GM18499 (cell line): ENCODE data around the gene UQCRHL.

ENCODE experiments used
- ATAC-seq: cut with Tn5 transposase; IDR thresholded peaks from one replicate; pipeline ENCODE4 v1.9.1; 2021; ENCODE audit warnings: moderate number of reproducible peaks; ENCODE audit not compliant: insufficient read depth, unreplicated experiment

The UQCRHL gene

DNA sequence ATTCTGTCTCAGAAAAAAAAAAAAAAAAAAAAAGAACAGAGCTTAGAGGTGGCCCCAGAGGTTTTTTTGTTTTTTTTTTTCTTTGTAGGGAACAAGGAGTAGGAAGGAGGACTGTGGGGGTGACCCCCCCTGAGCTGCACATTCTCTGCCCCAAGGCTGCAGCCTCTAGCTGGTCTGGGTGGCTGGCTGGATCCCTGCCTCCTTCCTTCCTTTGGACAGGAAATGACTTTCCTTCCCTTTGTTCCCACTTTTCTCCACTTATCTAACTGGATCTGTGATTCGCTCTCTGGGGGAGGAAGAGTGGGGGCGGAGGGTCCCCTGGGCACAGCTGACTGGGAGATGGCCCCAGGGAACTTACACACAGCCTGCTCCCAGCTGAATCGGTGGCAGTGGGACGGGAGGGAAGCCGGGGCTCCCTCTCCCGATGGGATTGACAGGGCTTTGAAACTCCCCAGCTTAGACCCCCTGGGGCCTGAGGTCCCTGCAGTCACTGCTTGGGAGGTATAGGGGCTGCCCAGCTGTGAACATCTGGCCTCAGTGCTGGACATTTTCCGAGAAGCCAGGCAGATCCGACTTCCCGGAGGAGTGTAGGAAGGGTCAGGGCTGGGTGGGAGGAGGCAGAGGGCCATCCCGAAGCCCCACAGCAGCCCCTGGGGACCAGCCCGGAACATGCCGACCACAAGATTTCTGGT, 46.8 kb downstream of the UQCRHL start:
- no peak for ATAC-seq

DNA sequence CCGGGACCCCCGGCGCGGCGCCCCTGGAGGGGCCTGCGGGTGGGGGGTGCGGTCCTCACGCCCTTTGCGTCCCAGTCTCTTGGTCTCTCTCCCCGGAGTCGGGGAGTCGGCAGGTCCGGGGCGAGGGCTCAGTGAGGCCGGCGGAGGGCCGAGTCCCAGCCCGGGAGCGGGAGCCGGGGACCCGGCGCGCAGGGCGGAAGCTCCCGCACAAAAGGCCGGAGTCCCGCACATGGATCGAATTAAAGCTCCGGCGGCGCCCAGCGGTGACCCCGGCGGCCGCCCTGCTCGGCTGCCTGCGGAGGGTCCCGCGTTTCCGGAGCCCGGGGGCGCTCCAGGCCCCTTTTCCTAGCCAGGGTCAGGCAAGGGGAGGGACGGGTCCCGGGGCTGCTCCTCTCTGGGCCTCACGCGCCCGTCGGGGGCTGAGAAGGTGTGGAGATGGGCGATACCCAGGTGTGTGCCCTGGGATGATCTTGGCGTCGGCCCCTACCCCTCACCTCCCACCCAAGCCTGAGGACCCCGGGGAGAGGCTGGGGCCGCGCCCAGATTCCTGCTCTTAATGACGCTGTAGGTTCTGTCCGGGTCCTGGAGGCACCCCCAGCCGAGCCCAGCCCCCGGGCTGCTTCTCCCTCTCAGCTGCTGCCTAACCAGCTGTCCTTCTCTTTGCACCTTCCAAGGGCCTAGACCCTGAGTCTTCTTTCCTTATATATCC, 48.3 kb downstream of the UQCRHL start:
- ATAC-seq = no peak

DNA sequence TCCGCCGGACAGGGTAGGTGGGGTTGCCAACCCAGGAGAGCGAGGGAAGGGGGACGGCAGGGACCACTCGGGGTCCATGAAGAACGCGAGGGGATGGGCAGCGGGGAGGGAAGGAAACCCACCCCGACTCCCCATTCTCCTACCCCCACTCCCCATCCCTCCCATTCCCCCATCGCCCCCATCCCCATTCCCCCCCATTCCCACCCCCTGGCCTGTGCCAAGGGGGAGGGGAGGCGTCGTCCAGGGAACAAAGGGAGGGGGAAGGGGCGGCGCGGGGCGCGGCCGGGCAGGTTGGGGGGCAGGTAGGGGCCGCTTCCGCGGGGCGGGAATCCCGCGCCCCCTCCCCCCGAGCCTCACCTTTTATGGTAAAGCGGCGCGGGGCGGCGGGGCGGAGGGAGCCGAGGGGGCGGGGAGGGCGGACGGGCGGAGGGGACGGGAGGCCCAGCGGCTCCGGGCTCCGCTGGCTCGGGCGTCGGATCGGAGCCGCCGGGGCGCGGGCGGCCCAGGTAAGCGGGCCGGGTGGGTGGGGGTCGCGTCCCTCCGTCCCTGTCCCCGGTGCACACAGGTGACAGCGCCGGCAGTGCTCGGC, 49.0 kb downstream of the UQCRHL start, which contains the start of gene FBLIM1:
Gene FBLIM1 (plus strand): TSS at position 453 of the 589 bp plus-strand sequence. CDS start 6,189 bp downstream, outside the sequence.
- ATAC-seq = no peak

DNA sequence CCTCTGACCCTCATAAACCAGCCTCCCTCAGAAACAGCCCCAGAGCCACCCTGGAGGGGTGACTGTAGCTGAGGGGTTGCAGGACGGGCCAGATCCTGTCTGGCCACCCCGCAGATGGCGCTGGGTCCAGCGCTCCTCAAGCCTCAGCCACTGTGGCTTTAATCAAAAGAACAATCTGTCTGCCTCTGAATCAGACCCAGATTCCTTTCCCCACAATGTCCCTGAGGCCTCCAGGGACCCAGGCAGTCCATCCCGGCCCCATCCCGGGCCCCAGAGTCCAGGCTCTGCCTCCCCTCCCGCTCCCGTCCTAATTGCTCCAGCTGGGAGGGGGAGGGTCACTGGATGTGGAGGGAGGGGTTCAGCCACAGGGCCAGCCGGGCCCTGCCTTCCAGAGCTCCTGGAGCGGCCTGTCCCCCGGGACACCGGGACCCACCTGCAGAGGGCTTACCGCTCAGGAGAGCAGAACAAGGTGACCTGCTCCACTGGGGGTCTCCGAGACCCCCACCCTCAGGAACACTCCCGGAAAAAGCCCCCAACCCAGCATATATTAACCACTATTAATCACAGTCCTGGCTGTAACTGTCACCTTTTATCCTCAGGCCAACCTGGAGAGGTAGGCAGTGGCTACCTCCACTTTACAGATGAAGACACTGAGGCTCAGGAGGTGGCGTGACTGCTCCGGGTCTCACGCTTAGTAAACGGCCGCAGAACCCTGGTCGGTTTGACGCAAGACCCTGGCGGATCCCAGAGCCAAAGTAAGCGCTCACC, 49.7 kb downstream of the UQCRHL start:
- ATAC-seq = no peak
